AG09309 (cell line): Measurements from ENCODE around the gene RECK.

ENCODE experiments used
- DNase-seq: peaks from one replicate; pipeline ENCODE4 v3.0.0-alpha.2; 2010; ENCODE audit warnings: low read depth
- H3K4me3 ChIP-seq: 2 replicates; pipeline ENCODE4 v1.5.1; 2011; ENCODE audit warnings: mild to moderate bottlenecking, low read depth, low read length, moderate library complexity; ENCODE audit not compliant: control insufficient read depth
- CTCF ChIP-seq: IDR thresholded peaks from 2 replicates; pipeline ENCODE4 v1.5.1; 2011; ENCODE audit warnings: mild to moderate bottlenecking, low read depth, low read length, inconsistent platforms; ENCODE audit not compliant: insufficient read depth, control insufficient read depth; ENCODE audit errors: missing control alignments

RECK gene

DNA sequence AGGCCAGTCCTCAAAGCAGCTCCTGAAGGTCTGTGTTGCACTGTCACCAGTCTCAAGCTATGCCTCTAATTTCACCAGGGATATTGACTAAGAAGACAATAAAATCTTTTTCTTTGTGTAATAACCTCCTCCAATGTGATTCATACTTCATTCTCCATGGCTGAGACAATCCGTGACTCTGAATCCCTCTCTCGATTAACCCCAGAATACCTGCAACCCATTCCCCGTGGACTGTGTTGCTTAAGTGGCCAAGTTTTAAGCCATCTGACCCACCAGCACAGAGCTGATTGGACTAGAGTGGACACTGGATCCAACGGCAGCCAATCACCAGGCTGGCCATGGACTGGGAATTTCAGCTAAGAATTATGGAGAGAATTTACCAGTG lies 127.1 kb downstream of the RECK start:
- DNase-seq = no peak
- no peak for TF ChIP-seq CTCF
- no peak overlapping the region for H3K4me3 ChIP-seq

DNA sequence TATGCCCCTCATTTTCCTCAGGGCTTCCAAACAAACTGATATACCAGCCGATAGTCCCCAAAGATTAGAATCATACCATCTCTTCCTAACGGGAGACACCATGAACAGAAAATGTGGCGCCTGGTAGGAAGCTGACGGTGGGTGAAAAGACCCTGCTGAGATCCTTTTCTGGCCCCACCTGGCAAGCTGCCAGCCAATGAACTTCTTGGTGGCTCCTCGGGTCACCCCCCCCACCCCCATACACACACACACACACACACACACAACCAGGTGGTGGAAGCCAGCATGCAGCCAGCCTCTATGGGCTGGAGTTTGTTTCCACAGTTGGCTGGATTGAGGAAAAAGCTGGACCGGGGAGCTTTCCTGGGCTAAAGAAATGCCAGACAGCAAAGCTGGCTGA lies 127.7 kb downstream of the RECK start:
- DNase-seq = no peak
- no peak overlapping the region for H3K4me3 ChIP-seq
- TF ChIP-seq CTCF = no peak

GRCh38 chr9:36164989-36165388 lies 128.3 kb downstream of the RECK start:
- H3K4me3 ChIP-seq = no peak overlapping the region
- no peak for TF ChIP-seq CTCF
- no peak for DNase-seq

DNA sequence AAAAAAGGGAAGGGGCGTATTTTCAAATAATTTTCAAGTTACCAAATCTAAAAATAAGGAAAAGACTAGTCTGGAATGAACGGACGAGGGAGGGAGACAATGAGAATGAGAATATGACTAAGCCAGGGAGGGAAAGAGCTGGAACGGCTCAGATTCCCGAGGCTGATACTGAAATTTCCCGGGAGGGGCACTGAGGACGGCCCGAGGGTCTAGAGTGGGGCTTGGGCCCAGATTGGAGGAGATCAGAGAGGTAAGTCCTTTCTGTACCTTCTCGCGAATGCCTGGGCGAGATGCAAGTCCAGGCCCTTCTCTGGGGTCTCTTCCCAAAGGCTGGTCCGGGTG lies 129.1 kb downstream of the RECK start:
- peak overlapping the region; percentile 50 for H3K4me3 ChIP-seq
- no peak for DNase-seq

GRCh38 chr9:36166168-36166927 lies 129.6 kb downstream of the RECK start:
- no peak for DNase-seq
- peak; percentile 77 for TF ChIP-seq CTCF
- peak overlapping the region; percentile 50 for H3K4me3 ChIP-seq

More for the DNA sequence above, 129.1 kb downstream of the RECK start:
- TF ChIP-seq CTCF = no peak

DNA sequence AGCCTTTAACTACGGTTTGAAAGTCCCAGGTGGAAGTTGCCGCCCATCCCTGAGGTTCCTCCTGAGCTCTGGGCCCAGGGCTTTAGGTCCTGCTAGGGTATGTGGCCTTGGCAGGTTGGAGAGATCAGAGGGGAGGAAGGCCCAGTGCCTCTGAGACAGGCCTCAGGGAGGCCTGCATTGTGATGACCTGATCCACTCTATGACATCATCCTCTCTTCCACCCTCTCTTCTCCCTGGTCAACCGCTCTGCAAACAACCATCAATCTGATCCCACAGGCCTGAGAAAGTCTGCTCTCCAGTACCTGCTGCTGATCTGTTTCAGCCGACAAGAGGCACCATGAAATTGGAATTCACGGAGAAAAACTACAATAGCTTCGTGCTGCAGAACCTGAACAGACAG lies 132.5 kb downstream of the RECK start, which contains the start of gene CCIN:
CCIN (plus strand) TSS at position 223 of the 400 bp plus-strand sequence; CDS start at position 338, 115 bp downstream.
- DNase-seq = no peak
- H3K4me3 ChIP-seq = no peak within 1 kb of the TSS
- TF ChIP-seq CTCF = no peak
